ENCODE measurements around the gene CTXN2. TPM values are rescaled to one million over a fixed set of nuclear protein-coding genes. Genes with fewer than 3 reads are reported as not detected.

The CTXN2 gene
- total RNA-seq, 4 donors from 2014 or later: not detected

DNA sequence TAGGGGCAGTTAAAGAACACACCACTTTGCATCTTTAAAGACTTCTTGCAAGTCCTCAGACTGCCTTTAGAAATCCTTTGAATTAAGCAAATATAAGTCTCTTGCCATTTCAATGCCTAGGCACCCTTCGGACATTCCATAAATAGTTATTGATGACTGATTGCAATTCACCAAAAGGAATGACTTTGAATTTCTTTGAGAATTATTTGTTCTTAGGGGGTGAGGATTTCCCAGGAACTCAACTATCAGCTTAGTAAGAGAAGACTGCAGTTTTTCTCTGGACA is 12.9 kb upstream of the CTXN2 start:
- TF ChIP-seq, protein P1, sequence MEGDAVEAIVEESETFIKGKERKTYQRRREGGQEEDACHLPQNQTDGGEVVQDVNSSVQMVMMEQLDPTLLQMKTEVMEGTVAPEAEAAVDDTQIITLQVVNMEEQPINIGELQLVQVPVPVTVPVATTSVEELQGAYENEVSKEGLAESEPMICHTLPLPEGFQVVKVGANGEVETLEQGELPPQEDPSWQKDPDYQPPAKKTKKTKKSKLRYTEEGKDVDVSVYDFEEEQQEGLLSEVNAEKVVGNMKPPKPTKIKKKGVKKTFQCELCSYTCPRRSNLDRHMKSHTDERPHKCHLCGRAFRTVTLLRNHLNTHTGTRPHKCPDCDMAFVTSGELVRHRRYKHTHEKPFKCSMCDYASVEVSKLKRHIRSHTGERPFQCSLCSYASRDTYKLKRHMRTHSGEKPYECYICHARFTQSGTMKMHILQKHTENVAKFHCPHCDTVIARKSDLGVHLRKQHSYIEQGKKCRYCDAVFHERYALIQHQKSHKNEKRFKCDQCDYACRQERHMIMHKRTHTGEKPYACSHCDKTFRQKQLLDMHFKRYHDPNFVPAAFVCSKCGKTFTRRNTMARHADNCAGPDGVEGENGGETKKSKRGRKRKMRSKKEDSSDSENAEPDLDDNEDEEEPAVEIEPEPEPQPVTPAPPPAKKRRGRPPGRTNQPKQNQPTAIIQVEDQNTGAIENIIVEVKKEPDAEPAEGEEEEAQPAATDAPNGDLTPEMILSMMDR (IDR thresholded peaks at IDR 0.05; ENCODE audit: low read depth): no peak

DNA sequence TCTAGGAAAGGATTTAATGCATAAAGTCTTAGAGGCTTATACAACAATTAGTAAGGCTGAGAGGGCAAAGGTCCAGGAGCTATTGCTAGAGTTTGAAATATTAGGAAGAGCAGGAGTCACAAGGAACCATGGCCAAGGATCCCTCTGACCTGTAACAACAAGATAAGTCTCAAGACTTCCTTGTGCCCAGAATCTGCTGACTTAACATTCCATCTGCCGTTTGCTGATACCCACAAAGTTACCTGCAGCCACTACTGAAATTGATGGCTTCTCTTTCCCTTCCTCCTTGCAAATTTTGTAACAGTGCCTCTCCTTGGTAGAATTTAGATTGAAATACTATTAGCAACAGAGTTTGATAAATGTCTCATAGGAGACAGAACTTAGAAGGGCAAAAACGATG is 8.7 kb upstream of the CTXN2 start:
- TF ChIP-seq, protein P1 (IDR thresholded peaks at IDR 0.05; ENCODE audit: low read depth): no peak

DNA sequence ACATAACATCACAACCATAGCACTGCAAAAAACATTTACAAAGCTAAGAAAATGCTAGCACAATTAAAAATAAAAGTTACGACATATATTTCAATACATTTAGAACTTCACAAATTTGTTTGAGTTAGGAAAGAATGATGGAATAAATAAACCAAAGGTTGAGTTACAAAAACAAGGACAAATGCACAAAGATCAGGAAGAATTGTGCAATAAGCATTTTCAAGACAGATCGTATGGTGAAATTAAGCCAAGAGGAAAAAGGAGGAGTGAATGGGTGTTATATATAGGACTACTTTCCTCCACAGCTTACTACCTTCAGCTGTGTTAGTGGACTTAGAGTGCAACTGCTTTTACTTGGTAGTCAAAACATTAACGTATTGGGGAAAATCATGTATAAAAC is 5.9 kb upstream of the CTXN2 start:
- TF ChIP-seq, protein P1 (IDR thresholded peaks at IDR 0.05; ENCODE audit: low read depth): no peak

DNA sequence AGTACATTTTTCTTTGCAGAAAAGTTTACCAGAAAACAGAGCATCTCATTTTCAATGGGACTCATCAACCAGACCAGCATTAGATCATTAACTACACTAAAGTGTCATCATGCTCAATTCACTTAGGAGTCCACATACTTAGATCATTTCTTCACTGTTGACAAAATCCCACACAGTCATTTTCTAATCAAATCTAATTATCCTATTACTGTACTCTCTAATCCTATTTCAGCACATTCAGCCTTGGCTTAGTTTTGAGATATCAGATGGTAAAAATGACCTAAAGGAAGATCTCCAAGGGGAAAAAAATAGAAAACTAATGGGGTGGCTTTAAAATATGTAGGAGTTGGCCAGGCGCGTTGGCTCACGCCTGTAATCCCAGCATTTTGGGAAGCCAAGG is 5.2 kb upstream of the CTXN2 start:
- TF ChIP-seq, protein P1 (IDR thresholded peaks at IDR 0.05; ENCODE audit: low read depth): no peak

DNA sequence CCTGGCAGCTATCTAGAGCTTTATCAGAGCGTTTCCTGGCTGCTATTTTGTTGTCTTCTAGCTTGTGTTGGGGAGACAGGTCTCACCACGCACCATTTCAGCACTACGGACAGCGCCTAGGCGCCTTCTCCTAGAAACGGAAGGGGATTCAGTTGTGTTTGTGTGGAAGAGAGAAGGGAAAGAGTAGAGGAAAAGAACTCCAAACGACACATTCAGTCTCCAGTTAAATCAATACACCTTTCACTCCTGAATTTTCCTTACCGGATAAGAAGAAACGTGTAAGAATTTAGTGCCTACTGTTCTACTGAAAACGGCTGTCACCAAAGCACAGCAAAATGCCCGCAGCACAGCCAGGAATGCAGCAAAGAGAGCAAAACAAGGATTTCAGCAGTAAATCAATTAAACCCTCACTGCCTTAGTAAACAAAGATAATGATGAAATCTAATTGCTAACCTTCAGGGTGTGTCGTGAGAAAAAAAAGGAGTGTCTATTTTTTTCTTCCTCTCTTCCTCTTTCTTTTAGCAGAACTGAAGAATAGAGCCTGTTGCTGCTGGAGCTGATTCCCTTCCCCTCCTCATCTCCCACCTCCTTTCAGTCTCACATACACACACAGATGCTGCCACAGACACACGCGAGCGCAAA is 412 bp upstream of the CTXN2 start:
- TF ChIP-seq, protein P1 (IDR thresholded peaks at IDR 0.05; ENCODE audit: low read depth): no peak

DNA sequence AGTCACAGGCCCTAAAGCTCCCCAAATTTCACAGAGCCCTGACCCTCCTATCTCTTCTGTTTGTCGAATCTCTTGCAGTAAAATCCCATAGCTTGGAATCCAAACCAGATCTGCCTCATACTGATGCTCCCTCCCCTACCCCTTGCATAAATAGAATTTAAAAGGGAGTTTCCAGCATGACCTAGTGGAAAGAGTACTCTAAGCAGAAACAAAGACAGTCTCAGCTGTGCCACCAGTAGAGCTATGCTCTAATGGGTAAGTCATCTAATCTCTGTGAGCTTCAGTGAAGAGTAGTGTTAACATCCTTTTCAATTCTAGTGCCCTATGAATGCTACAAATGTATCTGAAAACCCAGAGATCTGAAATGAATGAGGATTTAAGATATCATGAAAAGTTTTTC is 10.6 kb downstream of the CTXN2 start:
- TF ChIP-seq, protein P1 (IDR thresholded peaks at IDR 0.05; ENCODE audit: low read depth): no peak

DNA sequence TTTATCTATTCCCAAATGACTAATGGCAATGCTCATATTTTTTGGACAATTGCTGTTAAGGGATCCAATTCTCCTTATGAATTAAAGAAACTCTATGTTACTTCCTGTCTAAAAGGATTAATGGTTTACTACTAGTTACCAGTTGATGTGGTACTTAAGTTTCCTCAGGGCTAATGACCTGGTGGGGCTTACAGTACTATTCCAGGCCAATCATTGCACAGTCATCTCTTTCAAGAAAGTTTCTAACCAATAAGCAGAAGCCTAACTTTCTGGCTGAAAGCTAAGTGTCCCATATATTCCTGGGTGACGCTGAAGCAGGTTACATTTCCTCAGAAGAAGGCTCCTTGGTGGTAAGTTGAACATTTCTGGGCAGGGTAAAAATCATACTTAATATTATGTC is 14.5 kb downstream of the CTXN2 start, which contains the start of gene SLC12A1:
SLC12A1 (plus strand) TSS at position 322 of the 400 bp plus-strand sequence. CDS start 1,418 bp downstream, outside the sequence.
- TF ChIP-seq, protein P1 (IDR thresholded peaks at IDR 0.05; ENCODE audit: low read depth): no peak
